ENCODE measurements around the gene NCKAP1. TPM values are rescaled to one million over a fixed set of nuclear protein-coding genes. Genes with fewer than 3 reads are reported as not detected.
"Not testable (repeated sequence)": the region's sequence is repeated elsewhere in the genome, so short reads cannot be mapped to it uniquely, and the experiment has no call there.

The NCKAP1 gene
- total and polyA plus RNA-seq, 10 of the 15 experiments (the other 5 are each of a cell fraction or from before 2014, with no cell fraction given) = 0.11 to 1.5 (median 0.52) TPM

- TF ChIP-seq E4F1 (IDR thresholded peaks at IDR 0.05; ENCODE audit: borderline replicate concordance, partially characterized antibody) = no peak
Observed at GRCh38 chr2:182893666-182894065, 144.6 kb downstream of the NCKAP1 start (continued).

GRCh38 chr2:182893035-182893434, 145.2 kb downstream of the NCKAP1 start:
- SMC1A ChIA-PET (ENCODE audit: uncharacterized antibody, unreplicated experiment) = interaction anchor here (1.1 to 1.8 kb wide), 2 partner anchors 14 to 29 kb away, joined by 3 to 4 read pairs; no protein-coding TSS in a partner anchor

GRCh38 chr2:182891611-182892010, 146.6 kb downstream of the NCKAP1 start:
- no peak overlapping the region; the same call in 1 of the 2 replicates for H2AFZ ChIP-seq (ENCODE audit: control insufficient read depth, low read depth, low read length)
- BruUV-seq (replicated peaks) = no TSS peak
- DNase-seq (ENCODE audit: low read depth, low spot score) = no peak
- in situ Hi-C loops (cut with MboI) = no loop called here
- ChIA-PET SMC1A (ENCODE audit: uncharacterized antibody, unreplicated experiment) (interaction anchor here (0.7 to 1.8 kb wide), 3 partner anchors 19 to 67 kb away, joined by 3 to 4 read pairs (median 4); no protein-coding TSS in a partner anchor), CTCF (interaction anchor here (0.6 to 1.2 kb wide), 4 partner anchors 50 to 91 kb away, joined by 3 read pairs; no protein-coding TSS in a partner anchor), RAD21 (ENCODE audit: unreplicated experiment) (no interaction called here), POLR2A (no interaction called here)
- H3K27me3 ChIP-seq (replicated peaks in 1 of 2; ENCODE audit: control insufficient read depth in 2 of 2, insufficient read depth in 2 of 2, low read length in 1 of 2) = no peaks in the 10 kb centered on the region
- H3K9ac ChIP-seq (ENCODE audit: control insufficient read depth, insufficient read depth, low read length) = no peak overlapping the region
- 19% methylated on average over 4 of the region's 4 CpGs for WGBS (ENCODE audit: insufficient coverage, insufficient replicate concordance, low lambda C conversion rate, missing lambda C conversion rate)
- H3K36me3 ChIP-seq (ENCODE audit: control insufficient read depth in 2 of 2, insufficient read depth in 2 of 2, low read length in 1 of 2) = no peaks in the 10 kb centered on the region
- H3K9me3 ChIP-seq (replicated peaks; ENCODE audit: control insufficient read depth, insufficient read depth, low read length) = no peaks in the 10 kb centered on the region
- intact Hi-C loops (cut with micrococcal nuclease; ENCODE audit: unreplicated experiment) = no loop called here
- H3K4me2 ChIP-seq (ENCODE audit: control insufficient read depth, insufficient read depth) = no peak overlapping the region
- H3K4me1 ChIP-seq (ENCODE audit: control insufficient read depth, insufficient read depth, low read length) = no peaks in the 10 kb centered on the region
- no peak overlapping the region for H3K27ac ChIP-seq (ENCODE audit: control insufficient read depth, insufficient read depth)
- H4K20me1 ChIP-seq (ENCODE audit: control insufficient read depth, insufficient read depth) = no peaks in the 10 kb centered on the region
- no peak for FAIRE-seq
- no peak overlapping the region for H3K4me3 ChIP-seq
- H3K79me2 ChIP-seq (ENCODE audit: control insufficient read depth, insufficient read depth, low read length) = no peaks in the 10 kb centered on the region
- ATAC-seq = no peak
- TF ChIP-seq CTCF (IDR thresholded peaks at IDR 0.05 in 2 of 3, conservative IDR thresholded peaks at IDR 0.05 in 1 of 3; ENCODE audit: control insufficient read depth in 2 of 3, extremely low read depth in 1 of 3, insufficient read depth in 1 of 3, low read depth in 3 of 3, low read length in 3 of 3) = no peak
- no peak for TF ChIP-seq GATAD2B (conservative IDR thresholded peaks at IDR 0.05; ENCODE audit: low read depth)
- TF ChIP-seq MTA2 (IDR thresholded peaks at IDR 0.05; ENCODE audit: low read depth) = no peak
- no peak for TF ChIP-seq CHD2 (IDR thresholded peaks at IDR 0.05; ENCODE audit: borderline replicate concordance, low read depth, low read length)
- no peak for TF ChIP-seq MXI1 (IDR thresholded peaks at IDR 0.05; ENCODE audit: low read depth, low read length)
- TF ChIP-seq E4F1 (IDR thresholded peaks at IDR 0.05; ENCODE audit: borderline replicate concordance, partially characterized antibody) = no peak
- no peak for TF ChIP-seq NR2F1 (conservative IDR thresholded peaks at IDR 0.05)

More at GRCh38 chr2:182893035-182893434, 145.2 kb downstream of the NCKAP1 start:
- intact Hi-C loops (cut with micrococcal nuclease; ENCODE audit: unreplicated experiment); H3K9ac ChIP-seq (ENCODE audit: control insufficient read depth, insufficient read depth, low read length); H3K79me2 ChIP-seq (ENCODE audit: control insufficient read depth, insufficient read depth, low read length); H3K4me2 ChIP-seq (ENCODE audit: control insufficient read depth, insufficient read depth); H4K20me1 ChIP-seq (ENCODE audit: control insufficient read depth, insufficient read depth); POLR2A ChIA-PET; RAD21 ChIA-PET (ENCODE audit: unreplicated experiment); H3K27ac ChIP-seq (ENCODE audit: control insufficient read depth, insufficient read depth); BruUV-seq (replicated peaks); H3K9me3 ChIP-seq (replicated peaks; ENCODE audit: control insufficient read depth, insufficient read depth, low read length); H3K4me3 ChIP-seq; H3K4me1 ChIP-seq (ENCODE audit: control insufficient read depth, insufficient read depth, low read length); FAIRE-seq; DNase-seq (ENCODE audit: low read depth, low spot score); H3K27me3 ChIP-seq (replicated peaks in 1 of 2; ENCODE audit: control insufficient read depth in 2 of 2, insufficient read depth in 2 of 2, low read length in 1 of 2); ATAC-seq; H2AFZ ChIP-seq (ENCODE audit: control insufficient read depth, low read depth, low read length); in situ Hi-C loops (cut with MboI); H3K36me3 ChIP-seq (ENCODE audit: control insufficient read depth in 2 of 2, insufficient read depth in 2 of 2, low read length in 1 of 2): not testable (repeated sequence)
- CTCF ChIA-PET = interaction anchor here (1.4 kb wide), 1 partner anchor 126 kb away, joined by 3 read pairs; no protein-coding TSS in a partner anchor
- WGBS (ENCODE audit: insufficient coverage, insufficient replicate concordance, low lambda C conversion rate, missing lambda C conversion rate) = 67% methylated on average over 7 of the region's 7 CpGs
